HUES64 (cell line): ENCODE data around the gene CMIP.

Experiments
- H3K27ac ChIP-seq: 2 replicates; pipeline ENCODE4 v1.7.0; 2013; ENCODE audit warnings: low read depth, low read length, inconsistent platforms
- H3K27me3 ChIP-seq: 2 replicates; pipeline ENCODE4 v1.6.1; 2013; ENCODE audit warnings: mild to moderate bottlenecking, low read length; ENCODE audit not compliant: insufficient read depth
- H3K36me3 ChIP-seq: 2 replicates; pipeline ENCODE4 v1.6.1; 2013; ENCODE audit warnings: mild to moderate bottlenecking, low read length; ENCODE audit not compliant: insufficient read depth
- H3K4me1 ChIP-seq: 2 replicates; pipeline ENCODE4 v1.6.1; 2013; ENCODE audit warnings: mild to moderate bottlenecking, low read length, moderate library complexity; ENCODE audit not compliant: insufficient read depth
- H3K4me3 ChIP-seq: 2 replicates; pipeline ENCODE4 v1.5.1; 2013; ENCODE audit warnings: mild to moderate bottlenecking, low read length, moderate library complexity
- H3K9ac ChIP-seq: 2 replicates; pipeline ENCODE4 v1.6.1; 2013; ENCODE audit warnings: mild to moderate bottlenecking, low read depth, low read length
- H3K9me3 ChIP-seq: 2 replicates; pipeline ENCODE4 v1.6.1; 2013; ENCODE audit warnings: low read depth, low read length; ENCODE audit not compliant: insufficient read depth
- WGBS: fragments of 150-250, 120-280 bp; methylation state at CpG from one replicate; pipeline ENCODE4 v1.1.7; 2013; ENCODE audit warnings: missing lambda C conversion rate; 5-methylcytosine and 5-hydroxymethylcytosine counted together

The CMIP gene

GRCh38 chr16:81465375-81465943, 20.9 kb downstream of the CMIP start:
- Histone ChIP-seq H3K36me3 (peaks cover 3% of the 10 kb centered on the region; the same call in 1 of the 2 replicates), H3K4me1 (no peaks in the 10 kb centered on the region), H3K9ac (no peak overlapping the region), H3K4me3 (no peak overlapping the region), H3K27me3 (no peaks in the 10 kb centered on the region), H3K27ac (no peak overlapping the region), H3K9me3 (no peaks in the 10 kb centered on the region)
- WGBS, result 91% methylated on average over 18 of the region's 18 CpGs

- Histone ChIP-seq H3K9ac (no peak overlapping the region), H3K9me3 (no peaks in the 10 kb centered on the region), H3K27ac (no peak overlapping the region)
These were observed 21.9 kb downstream of the CMIP start for GRCh38 chr16:81466356-81466980.

GRCh38 chr16:81467072-81467471, 22.5 kb downstream of the CMIP start:
- WGBS, result 95% methylated on average over 9 of the region's 11 CpGs
- no peak overlapping the region for H3K9ac ChIP-seq
- no peak overlapping the region for H3K27ac ChIP-seq
- no peak overlapping the region for H3K4me3 ChIP-seq
- H3K9me3 ChIP-seq, result no peaks in the 10 kb centered on the region
- H3K36me3 ChIP-seq, result peaks cover 17% of the 10 kb centered on the region
- H3K4me1 ChIP-seq, result no peaks in the 10 kb centered on the region
- H3K27me3 ChIP-seq, result no peaks in the 10 kb centered on the region

More at GRCh38 chr16:81466356-81466980, 21.9 kb downstream of the CMIP start:
- WGBS, result 87% methylated on average over 7 of the region's 7 CpGs
- Histone ChIP-seq H3K36me3 (peaks cover 12% of the 10 kb centered on the region), H3K4me1 (no peaks in the 10 kb centered on the region), H3K27me3 (no peaks in the 10 kb centered on the region), H3K4me3 (no peak overlapping the region)

DNA sequence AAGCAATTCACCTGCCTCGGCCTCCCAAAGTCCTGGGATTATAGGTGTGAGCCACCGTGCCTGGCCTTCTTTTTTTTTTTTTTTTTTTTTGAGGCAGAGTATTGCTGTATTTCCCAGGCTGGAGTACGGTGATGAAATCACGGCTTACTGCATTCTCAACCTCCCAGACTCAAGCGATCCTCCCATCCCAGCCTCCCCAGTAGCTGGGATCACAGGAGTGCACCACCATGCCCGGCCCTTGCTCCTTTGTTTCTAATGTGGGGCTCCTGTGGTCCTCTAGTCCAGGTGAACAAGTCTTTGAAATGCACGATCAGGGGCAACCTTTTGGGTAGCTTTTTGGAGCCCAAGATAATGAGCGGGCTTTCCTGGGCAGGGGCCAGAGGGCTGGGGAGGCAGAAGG, 23.2 kb downstream of the CMIP start:
- H3K36me3 ChIP-seq, result peaks cover 21% of the 10 kb centered on the region
- 94% methylated on average over 8 of the region's 8 CpGs for WGBS
- H3K4me3 ChIP-seq, result no peak overlapping the region
- no peaks in the 10 kb centered on the region for H3K27me3 ChIP-seq
- no peak overlapping the region for H3K27ac ChIP-seq
- no peak overlapping the region for H3K9ac ChIP-seq
- no peaks in the 10 kb centered on the region for H3K9me3 ChIP-seq
- no peaks in the 10 kb centered on the region for H3K4me1 ChIP-seq

GRCh38 chr16:81468269-81468902, 23.8 kb downstream of the CMIP start:
- Histone ChIP-seq H3K4me1 (0 out of 2 replicates have a peak, but pooled peaks cover 5% of the 10 kb centered on the region), H3K27me3 (no peaks in the 10 kb centered on the region), H3K27ac (no peak overlapping the region), H3K9ac (no peak overlapping the region), H3K9me3 (no peaks in the 10 kb centered on the region), H3K36me3 (peaks cover 18% of the 10 kb centered on the region), H3K4me3 (no peak overlapping the region)
- 95% methylated on average over 19 of the region's 19 CpGs for WGBS

GRCh38 chr16:81469183-81469677, 24.6 kb downstream of the CMIP start:
- H3K4me1 ChIP-seq, result 0 out of 2 replicates have a peak, but pooled peaks cover 6% of the 10 kb centered on the region
- H3K9ac ChIP-seq, result no peak overlapping the region
- H3K9me3 ChIP-seq, result no peaks in the 10 kb centered on the region
- no peaks in the 10 kb centered on the region for H3K27me3 ChIP-seq
- peaks cover 18% of the 10 kb centered on the region for H3K36me3 ChIP-seq
- 95% methylated on average over 4 of the region's 4 CpGs for WGBS
- no peak overlapping the region for H3K4me3 ChIP-seq
- H3K27ac ChIP-seq, result no peak overlapping the region

DNA sequence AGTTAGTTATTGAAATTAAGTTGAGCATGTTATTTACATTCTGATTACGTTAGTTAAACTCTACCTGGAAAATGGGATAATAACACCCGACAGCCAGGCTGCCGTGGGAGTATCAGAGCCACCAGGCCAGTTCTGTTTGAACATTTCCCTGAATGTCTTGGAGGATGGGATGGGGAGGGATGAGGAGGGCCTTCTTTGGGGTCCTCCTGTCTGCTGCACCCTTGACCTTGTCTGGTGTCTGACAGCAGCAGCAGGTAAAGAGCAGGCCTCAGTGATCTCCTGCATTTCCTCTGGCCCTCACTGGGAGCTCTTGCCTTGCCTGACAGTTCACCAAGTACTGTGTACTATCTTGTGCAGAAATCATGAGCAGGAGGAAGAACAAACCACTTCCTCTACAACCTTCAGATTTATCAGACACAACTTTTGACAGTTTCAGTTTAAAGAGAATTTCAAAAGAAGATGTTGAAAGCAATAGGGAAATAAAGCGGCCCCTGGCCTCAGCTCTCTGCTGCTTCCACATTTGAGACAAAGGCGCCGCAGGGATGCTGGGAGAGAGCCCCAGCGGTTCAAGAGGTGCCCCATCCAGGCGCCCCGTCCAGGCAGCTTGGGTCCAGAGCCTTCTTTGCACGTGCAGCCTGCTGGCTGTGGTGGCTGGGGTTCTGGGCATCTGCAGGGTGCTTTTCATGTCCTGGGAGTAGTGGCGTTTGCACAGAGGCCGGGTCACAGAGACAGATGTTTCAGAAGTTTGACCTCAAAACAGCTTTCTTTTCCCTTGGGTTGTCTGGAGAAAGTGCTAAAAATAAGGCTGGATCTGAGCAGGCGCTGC, 25.3 kb downstream of the CMIP start:
- no peaks in the 10 kb centered on the region for H3K27me3 ChIP-seq
- 85% methylated on average over 13 of the region's 13 CpGs for WGBS
- H3K4me3 ChIP-seq, result no peak overlapping the region
- H3K36me3 ChIP-seq, result peaks cover 18% of the 10 kb centered on the region
- peak overlapping the region; percentile 16; the same call in 1 of the 2 replicates for H3K27ac ChIP-seq
- no peaks in the 10 kb centered on the region for H3K9me3 ChIP-seq
- no peak overlapping the region for H3K9ac ChIP-seq
- 0 out of 2 replicates have a peak, but pooled peaks cover 6% of the 10 kb centered on the region for H3K4me1 ChIP-seq

DNA sequence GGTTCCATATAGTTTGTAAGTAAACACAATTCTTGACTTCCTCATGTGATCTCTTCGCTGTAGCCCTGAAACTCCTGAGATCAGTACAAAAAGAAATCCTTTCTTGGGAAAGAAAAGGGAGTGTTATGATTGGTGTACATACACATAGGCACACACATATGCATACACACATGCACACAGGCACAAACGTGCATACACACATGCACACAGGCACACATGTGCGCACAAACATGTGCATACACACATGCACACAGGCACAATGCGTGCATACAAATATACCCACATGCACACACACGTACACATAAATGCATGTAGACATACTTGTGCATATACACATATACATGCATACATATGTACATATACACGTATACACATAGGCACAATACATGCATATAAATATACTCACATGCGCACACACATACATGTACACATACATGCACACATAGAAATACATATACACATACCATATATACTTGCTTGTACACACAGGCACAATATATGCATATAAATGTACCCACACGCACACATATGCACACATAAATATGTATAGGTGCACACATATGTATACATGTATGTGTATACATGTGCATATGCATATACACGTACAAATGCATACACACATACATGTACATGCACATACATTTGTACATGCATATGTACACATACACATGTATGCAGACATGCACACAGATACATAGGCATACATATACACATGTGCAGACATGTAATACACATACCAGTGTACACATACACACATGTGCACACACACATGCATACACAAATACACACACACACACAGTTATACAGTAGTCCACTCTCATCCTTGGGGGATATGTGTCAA, 26.4 kb downstream of the CMIP start:
- H3K4me3 ChIP-seq, result no peak overlapping the region
- H3K27me3 ChIP-seq, result no peaks in the 10 kb centered on the region
- no peak overlapping the region for H3K27ac ChIP-seq
- no peak overlapping the region for H3K9ac ChIP-seq
- peaks cover 18% of the 10 kb centered on the region for H3K36me3 ChIP-seq
- H3K4me1 ChIP-seq, result 0 out of 2 replicates have a peak, but pooled peaks cover 6% of the 10 kb centered on the region
- WGBS, result 94% methylated on average over 7 of the region's 9 CpGs
- no peaks in the 10 kb centered on the region for H3K9me3 ChIP-seq

GRCh38 chr16:81471882-81472281, 27.3 kb downstream of the CMIP start:
- H3K27me3 ChIP-seq, result no peaks in the 10 kb centered on the region
- no peak overlapping the region for H3K9ac ChIP-seq
- 97% methylated on average over 8 of the region's 8 CpGs for WGBS
- H3K9me3 ChIP-seq, result no peaks in the 10 kb centered on the region
- no peak overlapping the region for H3K27ac ChIP-seq
- H3K4me3 ChIP-seq, result no peak overlapping the region
- 0 out of 2 replicates have a peak, but pooled peaks cover 6% of the 10 kb centered on the region for H3K4me1 ChIP-seq
- H3K36me3 ChIP-seq, result peaks cover 18% of the 10 kb centered on the region

GRCh38 chr16:81472391-81472790, 27.8 kb downstream of the CMIP start:
- H3K4me1 ChIP-seq, result 0 out of 2 replicates have a peak, but pooled peaks cover 6% of the 10 kb centered on the region
- H3K9me3 ChIP-seq, result no peaks in the 10 kb centered on the region
- no peak overlapping the region for H3K9ac ChIP-seq
- H3K27ac ChIP-seq, result no peak overlapping the region
- no peak overlapping the region for H3K4me3 ChIP-seq
- H3K36me3 ChIP-seq, result peaks cover 18% of the 10 kb centered on the region
- no peaks in the 10 kb centered on the region for H3K27me3 ChIP-seq
- WGBS, result 91% methylated on average over 7 of the region's 7 CpGs
